Ovary (tissue), 3 donors: Measurements from ENCODE around the gene SEMA3C.

Experiments
- EP300 ChIP-seq: sonication (generic); formaldehyde crosslinking; IDR thresholded peaks from one replicate; pipeline ENCODE4 v1.6.1; 2017; ENCODE audit warnings: antibody characterized with exemption
- POLR2A ChIP-seq: fragments of 450-650 bp; IDR thresholded peaks from one replicate; pipeline ENCODE4 v1.6.1; 2017; ENCODE audit warnings: antibody characterized with exemption, mild to moderate bottlenecking, moderate library complexity
- TF ChIP-seq, protein P1 (sequence below), 3 donors: fragments of 450-650 bp in 2 of 3; fragments of 200-600 bp in 1 of 3; IDR thresholded peaks; one replicate each; pipeline versions ENCODE4 v1.5.1 to v1.8.0; 2016 to 2022; ENCODE audit warnings: antibody characterized with exemption in 3 of 3, mild to moderate bottlenecking in 1 of 3
- donor health status: DM: no; HTN: no; CAD: no.

DNA sequence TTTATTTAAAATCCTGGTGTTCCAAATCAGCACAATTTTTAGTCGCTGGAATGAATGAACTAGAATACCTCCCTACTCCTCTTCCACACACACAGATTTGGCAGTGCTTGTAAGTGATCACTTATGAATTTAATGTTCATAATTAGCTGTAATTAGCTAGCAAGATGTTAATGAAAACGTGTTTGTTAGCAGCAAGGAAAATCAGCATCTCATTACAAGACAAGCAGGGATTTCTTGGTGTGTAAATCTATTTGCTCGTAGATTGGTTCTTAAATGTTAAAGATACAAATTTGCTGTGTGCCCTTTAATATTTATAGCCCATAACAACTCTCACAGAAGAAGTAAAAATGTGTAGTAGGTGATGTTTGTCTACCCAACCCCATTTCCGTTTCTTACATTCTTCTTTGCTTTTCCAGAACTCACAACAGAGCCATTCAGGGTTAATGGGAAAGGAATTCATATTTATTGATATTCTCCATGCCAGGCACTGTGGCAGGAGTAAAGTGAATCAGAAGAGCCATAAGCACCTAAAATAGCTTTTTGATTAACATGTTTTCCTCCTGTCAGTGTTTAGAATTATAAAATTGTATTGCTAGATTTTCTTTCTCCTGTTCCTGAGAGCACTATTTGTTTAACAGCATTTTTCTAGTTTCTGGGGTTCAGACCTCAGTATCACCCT is 49.6 kb downstream of the SEMA3C start:
- TF ChIP-seq, protein P1, sequence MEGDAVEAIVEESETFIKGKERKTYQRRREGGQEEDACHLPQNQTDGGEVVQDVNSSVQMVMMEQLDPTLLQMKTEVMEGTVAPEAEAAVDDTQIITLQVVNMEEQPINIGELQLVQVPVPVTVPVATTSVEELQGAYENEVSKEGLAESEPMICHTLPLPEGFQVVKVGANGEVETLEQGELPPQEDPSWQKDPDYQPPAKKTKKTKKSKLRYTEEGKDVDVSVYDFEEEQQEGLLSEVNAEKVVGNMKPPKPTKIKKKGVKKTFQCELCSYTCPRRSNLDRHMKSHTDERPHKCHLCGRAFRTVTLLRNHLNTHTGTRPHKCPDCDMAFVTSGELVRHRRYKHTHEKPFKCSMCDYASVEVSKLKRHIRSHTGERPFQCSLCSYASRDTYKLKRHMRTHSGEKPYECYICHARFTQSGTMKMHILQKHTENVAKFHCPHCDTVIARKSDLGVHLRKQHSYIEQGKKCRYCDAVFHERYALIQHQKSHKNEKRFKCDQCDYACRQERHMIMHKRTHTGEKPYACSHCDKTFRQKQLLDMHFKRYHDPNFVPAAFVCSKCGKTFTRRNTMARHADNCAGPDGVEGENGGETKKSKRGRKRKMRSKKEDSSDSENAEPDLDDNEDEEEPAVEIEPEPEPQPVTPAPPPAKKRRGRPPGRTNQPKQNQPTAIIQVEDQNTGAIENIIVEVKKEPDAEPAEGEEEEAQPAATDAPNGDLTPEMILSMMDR (IDR thresholded peaks at IDR 0.05): no peak
- TF ChIP-seq POLR2A: no peak
- no peak for TF ChIP-seq EP300
